Measurements from ENCODE around the gene ERGIC2. TPM values are rescaled to one million over a fixed set of nuclear protein-coding genes. Genes with fewer than 3 reads are reported as not detected.

The ERGIC2 gene
- total RNA-seq, 1 experiment from 2014 or later = 111 TPM

DNA sequence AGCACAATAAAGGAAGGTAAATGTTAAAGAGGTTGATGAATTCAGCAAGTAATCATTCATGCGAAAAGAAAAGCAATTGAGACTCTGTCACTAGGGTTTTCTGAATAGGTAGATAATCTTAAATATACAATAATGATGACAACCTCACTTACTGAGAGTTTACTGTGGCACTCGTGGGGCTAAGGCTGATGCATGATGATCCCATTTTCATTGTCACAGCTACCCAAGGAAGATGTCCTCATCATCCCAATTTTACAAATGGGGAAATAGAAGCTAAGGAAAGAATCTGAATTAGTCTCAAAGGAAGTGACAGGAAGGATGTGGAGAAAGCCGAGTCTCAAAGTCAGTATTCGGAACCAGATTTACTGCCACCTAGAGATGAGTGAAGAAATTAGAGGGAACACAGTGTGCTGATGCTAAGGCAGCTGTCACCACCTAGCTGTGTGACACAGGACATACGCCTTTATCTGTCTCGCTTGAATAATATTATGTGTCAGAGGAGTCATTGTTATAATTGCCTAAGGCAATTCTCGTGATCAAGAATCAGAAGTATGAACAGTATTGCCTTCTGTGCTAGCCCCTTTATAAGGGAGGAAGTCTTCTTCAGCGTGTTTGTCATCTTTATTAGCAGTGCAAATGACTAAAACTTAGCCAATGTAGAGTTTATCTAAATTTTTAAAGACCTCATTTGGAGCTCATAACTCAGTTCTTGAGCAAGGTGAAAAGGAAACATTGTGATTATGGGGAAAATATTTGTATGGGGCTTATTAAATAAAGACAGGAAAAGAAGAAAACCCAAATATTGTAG, 63.2 kb downstream of the ERGIC2 start:
- H3K4me1 Mint-ChIP-seq (ENCODE audit: low read depth, unreplicated experiment) = peaks cover 16% of the 10 kb centered on the region
- H3K4me1 ChIP-seq = peaks cover 15% of the 10 kb centered on the region
- CTCF ChIA-PET = interaction anchor here (0.6 to 2.3 kb wide), 8 partner anchors 10 to 1472 kb away, joined by 3 to 18 read pairs (median 4); no protein-coding TSS in a partner anchor
- H3K9me3 Mint-ChIP-seq (ENCODE audit: unreplicated experiment) = no peaks in the 10 kb centered on the region
- H3K4me3 Mint-ChIP-seq (ENCODE audit: unreplicated experiment) = no peak overlapping the region
- intact Hi-C loops (cut with micrococcal nuclease; ENCODE audit: unreplicated experiment) = loop anchor here (1.0 to 5.0 kb wide), 7 partner anchors 8 to 244 kb away; partner anchors contain the start of gene FAR2
- POLR2A ChIA-PET = no interaction called here
- H3K9me3 ChIP-seq = no peaks in the 10 kb centered on the region; the same call in 1 of the 2 replicates
- no peaks in the 10 kb centered on the region for H3K36me3 ChIP-seq (ENCODE audit: control insufficient read depth, insufficient read depth, low read length)
- TF ChIP-seq, protein P1, sequence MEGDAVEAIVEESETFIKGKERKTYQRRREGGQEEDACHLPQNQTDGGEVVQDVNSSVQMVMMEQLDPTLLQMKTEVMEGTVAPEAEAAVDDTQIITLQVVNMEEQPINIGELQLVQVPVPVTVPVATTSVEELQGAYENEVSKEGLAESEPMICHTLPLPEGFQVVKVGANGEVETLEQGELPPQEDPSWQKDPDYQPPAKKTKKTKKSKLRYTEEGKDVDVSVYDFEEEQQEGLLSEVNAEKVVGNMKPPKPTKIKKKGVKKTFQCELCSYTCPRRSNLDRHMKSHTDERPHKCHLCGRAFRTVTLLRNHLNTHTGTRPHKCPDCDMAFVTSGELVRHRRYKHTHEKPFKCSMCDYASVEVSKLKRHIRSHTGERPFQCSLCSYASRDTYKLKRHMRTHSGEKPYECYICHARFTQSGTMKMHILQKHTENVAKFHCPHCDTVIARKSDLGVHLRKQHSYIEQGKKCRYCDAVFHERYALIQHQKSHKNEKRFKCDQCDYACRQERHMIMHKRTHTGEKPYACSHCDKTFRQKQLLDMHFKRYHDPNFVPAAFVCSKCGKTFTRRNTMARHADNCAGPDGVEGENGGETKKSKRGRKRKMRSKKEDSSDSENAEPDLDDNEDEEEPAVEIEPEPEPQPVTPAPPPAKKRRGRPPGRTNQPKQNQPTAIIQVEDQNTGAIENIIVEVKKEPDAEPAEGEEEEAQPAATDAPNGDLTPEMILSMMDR (IDR thresholded peaks at IDR 0.05; ENCODE audit: insufficient read depth in 1 of 2, low read depth in 1 of 2, low read length in 1 of 2, severe bottlenecking in 1 of 2, unreplicated experiment in 1 of 2) = peak; percentile 94 to 97
- DNase-seq = peak; percentile 65 to 71
- no peaks in the 10 kb centered on the region for H3K27me3 ChIP-seq (replicated peaks; ENCODE audit: control insufficient read depth, insufficient read depth, low read length)
- H3K4me3 ChIP-seq (ENCODE audit: low read depth, low read length) = no peak overlapping the region
- BruUV-seq (replicated peaks) = no TSS peak
- H3K27ac Mint-ChIP-seq (ENCODE audit: unreplicated experiment) = no peak overlapping the region
- H3K36me3 Mint-ChIP-seq (ENCODE audit: insufficient read depth, unreplicated experiment) = peaks cover 6% of the 10 kb centered on the region
- no peaks in the 10 kb centered on the region for H3K27me3 Mint-ChIP-seq (ENCODE audit: insufficient read depth, unreplicated experiment)

DNA sequence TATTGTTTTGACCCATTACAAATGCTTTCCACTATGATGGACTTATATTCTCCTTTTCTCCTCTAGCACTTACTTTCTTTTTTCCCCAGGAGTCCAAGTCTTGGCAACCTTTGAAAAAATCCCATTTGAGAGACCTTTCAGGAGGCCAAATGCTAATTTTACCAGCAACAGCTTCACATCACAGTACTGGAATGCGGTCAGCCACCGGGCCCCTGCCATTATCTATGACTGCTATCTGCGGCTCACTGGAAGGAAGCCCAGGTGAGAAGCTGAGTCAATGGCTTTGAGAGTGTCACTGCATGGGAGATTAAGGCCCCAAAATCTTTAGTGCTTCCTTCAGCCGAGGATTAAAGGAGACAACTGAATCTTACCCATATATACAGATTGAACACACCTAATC, 64.2 kb downstream of the ERGIC2 start:
- no peaks in the 10 kb centered on the region for H3K36me3 ChIP-seq (ENCODE audit: control insufficient read depth, insufficient read depth, low read length)
- Mint-ChIP-seq H3K27me3 (ENCODE audit: insufficient read depth, unreplicated experiment) (no peaks in the 10 kb centered on the region), H3K9me3 (ENCODE audit: unreplicated experiment) (no peaks in the 10 kb centered on the region), H3K4me3 (ENCODE audit: unreplicated experiment) (no peak overlapping the region), H3K27ac (ENCODE audit: unreplicated experiment) (peak overlapping the region; percentile 6), H3K4me1 (ENCODE audit: low read depth, unreplicated experiment) (peaks cover 16% of the 10 kb centered on the region), H3K36me3 (ENCODE audit: insufficient read depth, unreplicated experiment) (no peaks in the 10 kb centered on the region)
- TF ChIP-seq, protein P1 (IDR thresholded peaks at IDR 0.05; ENCODE audit: insufficient read depth in 1 of 2, low read depth in 1 of 2, low read length in 1 of 2, severe bottlenecking in 1 of 2, unreplicated experiment in 1 of 2) = no peak
- no peaks in the 10 kb centered on the region for H3K9me3 ChIP-seq
- no peaks in the 10 kb centered on the region for H3K27me3 ChIP-seq (replicated peaks; ENCODE audit: control insufficient read depth, insufficient read depth, low read length)
- no TSS peak for BruUV-seq (replicated peaks)
- H3K4me1 ChIP-seq = peaks cover 15% of the 10 kb centered on the region
- CTCF ChIA-PET = interaction anchor here (2.3 kb wide), 1 partner anchor 244 kb away, joined by 18 read pairs; no protein-coding TSS in a partner anchor
- no peak overlapping the region for H3K4me3 ChIP-seq (ENCODE audit: low read depth, low read length)
- POLR2A ChIA-PET = no interaction called here
- intact Hi-C loops (cut with micrococcal nuclease; ENCODE audit: unreplicated experiment) = loop anchor here (1.0 to 5.0 kb wide), 5 partner anchors 7 to 243 kb away; partner anchors contain the start of gene FAR2
- peak in 1 of 2 experiments; percentile 17 for DNase-seq

DNA sequence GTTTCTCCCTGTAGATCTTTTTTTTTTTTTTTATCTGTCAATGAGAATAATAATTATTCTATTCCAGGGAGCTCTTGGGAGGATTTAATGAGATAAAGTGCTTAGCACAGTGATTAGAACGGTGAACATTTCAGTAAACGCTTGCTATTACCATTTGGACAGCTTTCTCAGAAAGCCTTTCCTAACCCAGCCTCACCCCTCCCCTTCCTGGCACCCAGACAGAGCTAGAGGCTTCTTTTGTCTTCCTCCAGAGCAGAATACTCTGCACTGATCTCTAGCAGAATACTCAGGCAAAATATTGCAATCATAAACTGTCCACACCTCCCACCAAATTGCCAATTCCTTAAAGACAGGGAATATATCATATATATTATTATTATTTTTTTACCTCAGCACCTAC, 66.6 kb downstream of the ERGIC2 start:
- H3K4me1 Mint-ChIP-seq (ENCODE audit: low read depth, unreplicated experiment) = peaks cover 16% of the 10 kb centered on the region
- H3K9me3 Mint-ChIP-seq (ENCODE audit: unreplicated experiment) = no peaks in the 10 kb centered on the region
- Histone ChIP-seq H3K36me3 (ENCODE audit: control insufficient read depth, insufficient read depth, low read length) (no peaks in the 10 kb centered on the region), H3K27me3 (replicated peaks; ENCODE audit: control insufficient read depth, insufficient read depth, low read length) (no peaks in the 10 kb centered on the region), H3K4me3 (ENCODE audit: low read depth, low read length) (no peak overlapping the region), H3K4me1 (peaks cover 15% of the 10 kb centered on the region), H3K9me3 (no peaks in the 10 kb centered on the region)
- no peak overlapping the region for H3K27ac Mint-ChIP-seq (ENCODE audit: unreplicated experiment)
- no TSS peak for BruUV-seq (replicated peaks)
- H3K27me3 Mint-ChIP-seq (ENCODE audit: insufficient read depth, unreplicated experiment) = no peaks in the 10 kb centered on the region
- DNase-seq = no peak
- H3K4me3 Mint-ChIP-seq (ENCODE audit: unreplicated experiment) = no peak overlapping the region
- ChIA-PET CTCF (interaction anchor here (0.6 kb wide), 1 partner anchor 21 kb away, joined by 4 read pairs; no protein-coding TSS in a partner anchor), POLR2A (no interaction called here)
- TF ChIP-seq, protein P1 (IDR thresholded peaks at IDR 0.05; ENCODE audit: insufficient read depth in 1 of 2, low read depth in 1 of 2, low read length in 1 of 2, severe bottlenecking in 1 of 2, unreplicated experiment in 1 of 2) = no peak
- H3K36me3 Mint-ChIP-seq (ENCODE audit: insufficient read depth, unreplicated experiment) = no peaks in the 10 kb centered on the region
- intact Hi-C loops (cut with micrococcal nuclease; ENCODE audit: unreplicated experiment) = no loop called here

Data from Caco-2 (cell line).